Heart left ventricle (tissue), 13 donors: ENCODE data around the gene FRMPD4.

Experiments used
- CTCF ChIP-seq, 12 donors: fragments of 200-600 bp; sonication (generic) in 4 of 12; IDR thresholded peaks; one replicate each; pipeline versions ENCODE4 v1.5.0 to v1.8.0; 2018 to 2022; ENCODE audit warnings: antibody characterized with exemption in 12 of 12, mild to moderate bottlenecking in 5 of 12
- POLR2A ChIP-seq, 2 donors: fragments of 450-650 bp; IDR thresholded peaks; one replicate each; pipeline ENCODE4 v1.6.1; 2017; ENCODE audit warnings: antibody characterized with exemption in 2 of 2, mild to moderate bottlenecking in 2 of 2, moderate library complexity in 2 of 2
- donor health status: ischemic (EF 13 %, LVEDD 7.1; RV severe dilation, severe dysfunction).
- donor health status: DM: no; HTN: yes; CAD: no.
- donor health status: DM: no; HTN: no; CAD: no.
- donor health status: ischemic (EF 25% LVEDD 6.9; RV normal size, moderate dysfunction).
- donor health status: ischemic (EF 25% LVEDD 5.7; RV mildly dilated, moderate dysfunction).
- donor health status: ischemic (EF 35%, LVEDD 5.7; RV mildly dilated, moderate dysfunction).
- donor health status: nonischemic (EF 11% LVEDD 7.7; RV severe dilation, severe dysfunction).
- donor health status: DM: yes; HTN: yes; CAD: no.
- donor health status: PGD.
- donor health status: ischemic (EF 29% LVEDD 5.4; RV normal size, mild dysfunction).
- donor health status: nonischemic (EF 23%, LVEDD 6.1; RV moderate dilation, normal function).

- no peak for TF ChIP-seq CTCF (IDR thresholded peaks at IDR 0.05)
- TF ChIP-seq POLR2A (IDR thresholded peaks at IDR 0.05) = no peak
Measured at GRCh38 chrX:12314651-12315050, 176.4 kb downstream of the FRMPD4 start.
